22Rv1 (cell line): ENCODE results near the gene DLG4.

Experiments
- ZFX ChIP-seq: fragments of 450-650 bp; IDR thresholded peaks from 2 replicates; pipeline ENCODE4 v1.6.1; 2017; ENCODE audit warnings: antibody characterized with exemption, borderline replicate concordance
- TF ChIP-seq, protein P1 (sequence below): fragments of 450-650 bp; IDR thresholded peaks from 2 replicates; pipeline ENCODE4 v1.5.1; 2017; ENCODE audit warnings: mild to moderate bottlenecking

DNA sequence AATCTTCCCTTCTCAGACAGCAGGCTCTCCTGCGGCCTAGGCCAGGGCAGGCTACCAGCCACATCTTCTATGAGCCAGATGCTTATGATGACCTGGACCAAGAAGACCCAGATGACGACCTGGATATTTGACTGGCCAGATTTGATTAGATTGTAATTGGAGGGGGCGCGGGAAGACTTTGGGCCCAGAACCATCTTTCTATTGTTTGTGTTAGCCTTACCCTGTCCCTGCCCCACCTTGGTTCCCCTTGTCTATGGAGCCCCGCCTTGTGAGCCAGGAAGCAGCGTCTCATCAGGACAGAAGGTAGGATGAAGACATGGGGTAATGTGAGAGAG is 39.9 kb upstream of the DLG4 start:
- TF ChIP-seq, protein P1, sequence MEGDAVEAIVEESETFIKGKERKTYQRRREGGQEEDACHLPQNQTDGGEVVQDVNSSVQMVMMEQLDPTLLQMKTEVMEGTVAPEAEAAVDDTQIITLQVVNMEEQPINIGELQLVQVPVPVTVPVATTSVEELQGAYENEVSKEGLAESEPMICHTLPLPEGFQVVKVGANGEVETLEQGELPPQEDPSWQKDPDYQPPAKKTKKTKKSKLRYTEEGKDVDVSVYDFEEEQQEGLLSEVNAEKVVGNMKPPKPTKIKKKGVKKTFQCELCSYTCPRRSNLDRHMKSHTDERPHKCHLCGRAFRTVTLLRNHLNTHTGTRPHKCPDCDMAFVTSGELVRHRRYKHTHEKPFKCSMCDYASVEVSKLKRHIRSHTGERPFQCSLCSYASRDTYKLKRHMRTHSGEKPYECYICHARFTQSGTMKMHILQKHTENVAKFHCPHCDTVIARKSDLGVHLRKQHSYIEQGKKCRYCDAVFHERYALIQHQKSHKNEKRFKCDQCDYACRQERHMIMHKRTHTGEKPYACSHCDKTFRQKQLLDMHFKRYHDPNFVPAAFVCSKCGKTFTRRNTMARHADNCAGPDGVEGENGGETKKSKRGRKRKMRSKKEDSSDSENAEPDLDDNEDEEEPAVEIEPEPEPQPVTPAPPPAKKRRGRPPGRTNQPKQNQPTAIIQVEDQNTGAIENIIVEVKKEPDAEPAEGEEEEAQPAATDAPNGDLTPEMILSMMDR, result no peak
- no peak for TF ChIP-seq ZFX
